CD4-positive, alpha-beta T cell treated with Interleukin-4 for 4 hours (primary cell): ENCODE data around the gene SAE1.

Source experiments
- DNase-seq: peaks from one replicate; pipeline ENCODE4 v3.0.0-alpha.2; 2020

The SAE1 gene

DNA sequence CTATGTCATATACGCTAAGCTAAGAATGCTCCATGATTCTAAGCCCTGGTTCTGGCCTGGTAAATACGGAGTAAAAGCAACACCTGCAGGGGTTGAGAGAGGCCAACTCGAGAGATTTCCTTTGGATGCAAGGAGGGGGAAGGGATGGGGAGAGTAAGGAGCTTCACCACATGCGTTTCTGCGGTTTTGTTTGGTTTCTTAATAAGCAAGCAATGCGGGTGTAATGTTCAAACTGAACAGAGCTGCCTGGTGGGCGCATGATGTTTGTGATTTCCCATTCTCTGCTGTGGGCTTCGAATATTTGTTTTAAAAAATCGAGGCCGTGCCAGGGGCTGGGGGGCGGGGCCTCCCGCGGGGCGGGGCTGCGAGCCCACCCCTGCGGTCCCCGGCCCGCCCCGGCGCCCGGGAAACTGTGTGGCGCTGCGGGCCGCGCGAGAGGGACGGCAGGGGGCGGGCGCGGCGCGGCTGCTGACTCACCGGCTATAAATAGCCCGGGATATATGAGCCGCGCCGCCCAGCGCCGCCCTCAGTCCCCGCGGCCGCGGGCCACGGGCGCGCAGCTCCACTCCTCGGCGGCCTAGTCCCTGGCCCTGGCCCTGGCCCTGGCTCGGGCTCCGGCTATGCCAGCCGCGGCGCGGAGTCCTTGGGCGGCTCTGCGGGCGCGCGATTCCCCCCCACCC, 95.3 kb downstream of the SAE1 start:
- DNase-seq = peak; percentile 86

DNA sequence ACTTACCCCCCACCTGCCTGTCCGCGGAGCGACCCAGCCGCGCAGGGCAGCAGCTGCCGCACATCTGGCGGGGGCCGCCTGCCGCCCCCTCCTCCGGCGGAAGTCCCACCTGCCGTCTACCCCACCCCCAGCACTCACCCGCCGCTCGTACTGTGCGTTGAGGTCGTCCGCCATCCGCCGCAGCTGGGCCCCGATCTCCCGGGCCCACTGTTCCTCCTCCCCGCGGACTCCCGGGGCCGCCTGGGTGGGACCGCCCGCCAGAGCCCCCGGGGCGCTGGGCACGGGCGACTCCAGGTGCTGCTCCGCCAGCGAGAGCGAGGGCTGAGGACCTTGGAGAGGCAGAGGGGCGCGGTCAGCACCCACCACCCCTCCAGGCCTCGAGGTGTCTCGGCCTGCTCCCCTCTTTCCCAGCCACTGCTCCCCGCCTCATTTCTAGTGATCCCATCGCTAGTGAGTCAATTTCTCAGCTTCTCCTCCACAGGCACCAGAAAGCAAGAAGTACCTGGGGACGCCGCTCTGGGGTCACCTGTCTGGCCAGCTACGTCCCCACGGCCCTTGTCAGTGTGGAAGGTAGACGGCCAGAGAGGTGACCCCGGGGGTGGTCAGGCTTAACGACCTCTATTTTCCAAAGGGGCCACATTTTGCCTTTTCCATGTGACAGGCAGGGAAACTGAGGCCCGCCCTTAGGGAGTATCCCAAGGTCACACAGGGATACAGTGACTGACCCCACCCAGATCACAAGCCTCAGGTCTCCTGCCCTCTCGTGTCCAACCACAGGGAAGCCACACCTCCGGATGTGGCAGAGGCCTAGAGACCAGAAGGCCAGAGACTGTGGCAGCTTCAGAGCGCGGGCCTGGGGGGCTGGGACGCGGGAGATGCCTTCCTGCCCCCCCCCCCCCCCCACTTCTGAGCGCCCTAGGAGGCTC, 96.1 kb downstream of the SAE1 start:
- peak; percentile 61 for DNase-seq

DNA sequence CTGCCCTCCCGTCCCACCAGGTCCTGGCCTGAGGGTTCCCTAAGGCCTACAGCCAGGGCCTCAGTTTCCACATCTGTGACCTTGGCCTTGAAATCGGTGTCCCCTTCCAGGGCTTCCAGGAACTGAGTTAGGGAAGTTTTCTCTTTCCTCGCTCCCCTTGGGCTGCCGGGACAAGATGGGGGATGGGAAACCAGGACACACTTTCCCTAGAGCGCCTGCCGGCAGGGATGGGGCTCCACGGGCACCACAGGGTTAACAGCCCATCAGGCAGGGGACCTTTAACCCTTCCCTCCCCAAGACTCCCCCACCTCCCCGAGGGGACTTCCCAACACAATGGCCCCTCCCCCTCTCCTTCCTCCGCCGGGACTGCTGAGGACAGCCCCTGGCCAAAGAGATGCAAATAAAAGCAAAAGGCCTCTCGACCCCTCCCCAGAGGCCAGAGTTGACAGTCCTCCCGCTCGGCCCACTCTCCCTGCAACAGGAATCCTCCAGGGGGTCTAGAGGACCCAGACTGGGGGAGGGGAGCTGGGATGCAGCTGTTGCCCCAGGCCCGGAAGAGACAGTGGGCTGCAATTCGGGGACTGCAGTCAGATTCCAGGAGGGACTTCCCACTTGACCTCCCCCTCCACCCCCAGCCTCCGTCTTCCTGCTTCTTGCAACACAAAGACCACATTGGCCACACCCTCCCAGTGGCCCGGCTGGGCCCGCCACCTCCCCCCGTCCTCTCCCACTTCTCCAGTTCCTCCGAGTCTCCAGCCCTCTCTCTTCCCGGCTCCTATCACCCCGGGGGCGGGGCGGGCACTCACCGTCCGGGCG, 96.9 kb downstream of the SAE1 start:
- DNase-seq = peak; percentile 51

DNA sequence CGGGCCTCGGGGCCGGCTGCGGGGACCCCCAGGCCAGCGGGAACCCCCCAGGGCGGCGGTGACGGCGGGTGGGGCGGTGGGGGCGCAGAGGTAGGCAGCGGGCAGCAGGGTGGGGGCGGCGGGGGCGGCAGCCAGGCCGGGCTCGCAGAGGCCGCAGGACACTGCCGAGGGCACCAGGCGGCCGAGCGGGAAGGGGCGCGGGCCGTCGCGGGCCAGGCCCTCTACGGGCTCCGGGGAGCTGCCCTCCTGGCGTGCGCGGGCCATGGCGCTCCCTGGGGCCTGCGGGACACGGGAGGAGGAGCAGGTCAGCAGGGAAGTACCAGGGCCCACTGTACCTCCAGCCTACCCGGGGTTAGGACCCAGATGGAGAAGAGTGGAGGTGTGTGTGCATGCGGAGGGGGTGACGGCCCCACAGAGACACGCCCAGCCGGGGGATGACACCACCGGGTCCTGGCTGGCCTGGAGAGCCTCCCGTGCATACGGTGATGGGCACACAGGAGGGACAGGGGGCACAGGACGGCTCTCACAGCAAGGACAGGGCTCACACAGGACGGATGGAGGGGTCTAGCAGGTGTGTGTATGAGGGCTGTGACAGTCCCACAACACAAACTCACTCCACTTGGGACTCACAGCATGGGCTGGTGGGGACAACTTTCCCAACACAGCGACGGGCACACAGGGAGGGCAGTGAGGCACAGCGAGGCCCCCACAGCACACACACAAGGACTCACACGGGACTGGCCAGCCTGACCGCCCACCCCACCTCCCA, 97.7 kb downstream of the SAE1 start:
- peak; percentile 45 for DNase-seq

DNA sequence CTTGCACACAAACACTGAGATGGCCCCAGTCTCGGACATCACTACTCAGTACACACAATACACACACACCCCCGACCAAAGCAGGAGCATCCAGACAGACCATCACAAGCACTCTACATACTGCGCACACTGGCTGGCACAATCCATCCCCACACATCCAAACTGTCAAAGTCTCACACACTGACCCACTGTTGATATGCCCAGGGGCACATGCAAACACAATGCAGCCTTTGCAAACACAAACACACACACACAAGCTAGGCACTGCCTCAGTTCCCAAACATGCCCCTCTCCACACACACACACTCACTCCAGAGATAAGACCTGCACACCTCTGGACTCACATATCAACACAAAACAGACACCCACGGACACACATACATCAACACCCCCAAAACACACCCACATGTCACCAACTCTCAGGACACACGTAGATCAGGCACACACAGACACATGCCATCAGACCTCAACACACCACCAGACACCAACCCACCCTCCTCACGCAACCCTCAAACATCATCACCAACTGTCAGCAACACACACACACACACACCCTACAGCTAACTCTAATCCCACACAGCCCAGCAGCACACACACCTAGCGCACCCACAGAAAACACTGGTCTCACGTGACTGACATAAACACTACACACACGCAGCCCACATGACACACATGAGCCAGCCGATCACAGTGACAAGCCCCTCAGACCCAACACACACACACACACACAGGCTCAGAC, 98.5 kb downstream of the SAE1 start:
- peak; percentile 71 for DNase-seq

DNA sequence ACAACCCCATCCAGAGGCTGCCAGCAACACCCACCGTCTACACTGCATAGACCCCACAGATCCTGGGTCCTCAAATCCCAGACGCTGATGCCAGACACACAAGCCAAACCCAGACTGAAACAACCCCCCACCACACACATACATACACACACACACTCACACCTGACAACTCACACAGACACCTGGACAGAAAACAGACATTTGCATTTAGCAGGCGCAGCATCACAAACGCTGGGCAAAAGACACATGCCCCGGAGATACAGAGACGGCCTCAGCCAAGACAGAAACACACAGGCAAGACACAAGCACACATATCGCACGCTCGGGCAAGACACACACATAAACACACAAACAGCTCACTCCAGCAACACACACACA, 99.0 kb downstream of the SAE1 start:
- DNase-seq = peak; percentile 21

DNA sequence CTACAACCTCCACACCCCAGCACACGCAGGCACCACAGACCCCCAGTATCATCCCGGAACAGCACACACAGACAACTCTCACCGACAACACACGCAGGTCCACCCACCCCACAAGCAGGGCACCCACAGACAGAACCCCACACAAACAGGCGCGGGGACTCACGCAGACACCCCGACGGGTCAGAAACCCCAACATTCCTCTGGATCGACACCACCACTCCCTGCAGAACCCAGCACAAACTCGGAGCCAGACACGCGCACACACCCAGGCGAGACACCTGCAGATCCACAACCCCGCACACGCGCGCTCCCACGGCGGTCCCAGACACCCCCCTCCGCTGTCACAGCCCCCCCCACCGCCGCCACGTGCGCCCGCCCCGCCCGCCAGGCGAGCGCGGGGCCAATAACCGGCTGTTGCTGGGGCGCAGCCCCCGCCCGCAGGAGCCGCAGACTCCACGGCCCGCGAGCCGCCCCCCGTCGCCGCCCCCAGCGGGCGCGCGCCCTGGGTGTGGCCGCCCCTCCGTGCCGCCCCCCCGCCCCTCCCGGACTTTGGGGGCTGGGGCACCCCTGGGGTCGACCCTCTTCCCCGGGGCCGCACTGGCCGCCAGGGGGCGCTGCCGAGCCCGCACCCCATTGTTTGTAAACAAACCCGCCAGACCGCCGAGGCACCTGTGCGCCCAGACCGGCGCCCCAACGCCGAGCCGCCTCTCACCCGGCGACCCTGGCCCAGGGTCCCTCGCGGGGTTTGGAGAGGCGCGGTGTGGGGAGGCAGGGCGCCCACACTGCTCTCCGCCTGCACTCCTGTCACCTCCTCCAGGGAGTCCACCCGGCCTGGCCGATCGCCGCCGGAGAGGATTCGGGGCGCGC, 99.7 kb downstream of the SAE1 start:
- peak; percentile 79 for DNase-seq

DNA sequence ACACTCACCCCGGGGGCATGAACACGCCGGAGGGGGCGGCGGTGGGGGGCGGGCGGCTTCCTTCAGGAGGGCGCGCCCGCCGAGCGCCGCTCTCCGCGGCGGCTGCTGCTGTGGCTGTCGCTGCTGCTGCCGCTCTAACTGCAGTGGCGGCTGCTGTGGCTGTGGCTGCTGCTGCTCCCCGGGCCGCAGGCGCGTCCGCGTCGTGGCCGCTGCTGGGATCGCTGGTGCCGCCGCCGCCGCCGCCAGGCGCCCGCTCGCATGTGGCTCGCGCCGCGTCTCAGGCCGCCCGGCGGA, 100.2 kb downstream of the SAE1 start, which contains the start of gene BBC3:
Gene BBC3, minus strand, starts transcription at position 279 of the 294 bp plus-strand sequence. CDS start 2,768 bp downstream, outside the sequence.
- DNase-seq = no peak

DNA sequence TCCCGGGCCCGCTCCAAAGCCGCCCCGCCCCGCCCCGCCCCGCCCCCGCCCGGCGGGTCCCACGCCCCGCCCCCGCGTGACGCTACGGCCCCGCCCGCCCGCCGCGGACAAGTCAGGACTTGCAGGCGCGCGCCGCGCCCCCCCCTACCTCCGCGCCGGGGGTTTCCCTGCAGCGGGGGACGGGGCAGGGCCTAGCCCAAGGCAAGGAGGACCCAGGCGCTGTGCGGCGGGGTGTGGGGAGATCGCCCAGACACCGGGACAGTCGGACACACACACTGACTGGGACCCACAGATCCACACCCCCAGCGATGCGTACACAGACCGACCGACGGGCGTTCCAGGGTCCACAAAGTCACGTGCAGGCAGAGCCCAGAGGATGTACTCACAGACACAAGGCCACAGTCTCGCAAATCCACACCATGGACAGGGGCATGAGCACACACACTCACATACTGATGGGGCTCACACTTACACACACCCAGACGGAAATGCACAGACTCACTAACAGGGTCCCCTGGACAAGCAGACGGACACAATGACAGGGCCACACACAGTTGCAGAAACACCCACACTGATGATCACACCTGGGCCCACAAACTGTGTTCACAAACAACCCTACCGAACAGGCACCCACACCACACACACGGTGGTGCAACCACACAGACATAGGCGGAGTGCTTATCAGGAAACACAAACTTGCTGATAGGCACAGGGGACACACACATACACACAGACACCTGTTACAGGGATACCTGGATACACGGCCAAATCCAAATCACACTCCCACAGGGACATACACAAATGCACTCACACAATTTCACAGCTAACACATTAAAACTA, 100.8 kb downstream of the SAE1 start:
- peak; percentile 92 for DNase-seq

DNA sequence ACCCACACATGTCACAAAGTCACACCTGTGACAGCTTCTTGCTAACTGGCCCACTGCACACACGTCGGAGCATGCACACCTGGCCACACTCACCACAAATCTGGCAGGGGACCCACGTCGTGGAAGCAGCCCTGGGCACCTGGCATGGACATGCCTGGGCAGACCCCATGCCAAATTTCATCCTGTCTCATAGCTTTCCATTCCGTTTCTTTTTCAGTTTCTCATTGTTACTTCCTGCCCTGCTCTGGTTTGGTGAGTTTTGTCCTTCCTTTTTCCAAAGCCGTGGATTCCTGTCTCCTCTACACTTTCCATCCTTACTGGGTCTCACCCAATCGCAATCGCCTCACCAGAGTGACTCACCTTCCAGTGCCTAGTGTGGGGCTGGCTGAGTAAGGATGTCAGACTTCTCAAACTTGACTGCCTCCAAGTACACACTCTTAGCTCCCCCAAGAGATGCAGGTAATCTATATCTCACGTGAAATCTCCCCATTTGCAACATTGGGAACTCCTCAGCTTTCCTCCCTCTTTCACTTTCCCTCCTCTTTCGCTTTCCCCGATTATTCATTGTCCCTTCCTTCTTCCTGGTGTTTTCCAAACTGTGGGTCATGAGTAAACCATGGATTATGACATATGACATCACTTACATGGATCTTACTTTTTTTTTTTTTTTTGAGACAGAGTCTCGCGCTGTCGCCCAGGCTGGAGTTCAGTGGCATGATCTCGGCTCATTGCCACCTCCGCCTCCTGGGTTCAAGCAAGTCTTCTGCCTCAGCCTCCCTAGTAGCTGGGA, 102.0 kb downstream of the SAE1 start:
- peak; percentile 29 for DNase-seq

DNA sequence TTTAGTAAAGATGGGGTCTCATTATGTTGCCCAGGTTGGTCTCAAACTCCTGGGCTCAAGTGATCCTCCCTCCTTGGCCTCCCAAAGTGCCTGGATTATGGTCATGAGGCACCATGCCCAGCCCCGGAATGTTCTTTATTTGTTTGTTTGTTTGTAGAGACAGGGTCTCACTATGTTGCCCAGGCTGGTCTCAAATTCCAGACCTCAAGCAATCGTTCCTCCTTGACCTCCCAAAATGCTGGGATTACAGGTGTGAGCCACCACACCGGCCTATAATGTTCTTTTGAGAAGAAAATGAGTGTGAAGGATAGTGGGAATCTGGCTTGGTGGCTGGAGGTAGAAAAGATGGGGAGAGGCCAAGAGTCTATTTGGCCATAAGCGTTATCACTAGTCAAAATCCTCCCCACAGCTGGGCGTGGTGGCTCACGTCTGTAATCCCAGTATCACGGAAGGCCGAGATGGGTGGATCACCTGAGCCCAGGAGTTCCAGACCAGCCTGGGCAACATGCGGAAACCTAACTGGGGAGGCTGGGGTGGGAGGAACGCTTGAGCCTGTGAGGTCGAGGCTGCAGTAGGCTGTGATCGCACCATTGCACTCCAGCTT, 105.5 kb downstream of the SAE1 start:
- no peak for DNase-seq

DNA sequence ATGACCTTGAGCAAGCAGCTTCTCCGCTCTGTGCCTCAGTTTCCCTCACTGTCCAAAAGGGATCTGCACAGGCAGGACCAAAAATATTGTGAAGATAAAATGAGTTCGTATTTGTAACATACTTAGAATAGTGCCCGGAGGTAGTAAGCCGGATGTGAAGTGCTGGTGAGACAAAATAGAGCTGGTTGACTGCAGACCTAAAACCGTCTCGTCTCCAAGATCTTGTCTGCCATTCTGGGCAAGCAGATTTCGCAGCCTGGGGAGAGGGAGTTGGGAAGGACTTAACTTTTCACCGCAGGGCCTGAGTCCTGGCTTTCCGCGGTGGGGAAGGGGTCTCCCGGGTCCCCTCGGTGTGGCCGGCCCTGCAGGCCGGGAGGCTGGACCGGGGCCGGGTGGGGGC, 108.5 kb downstream of the SAE1 start:
- no peak for DNase-seq

DNA sequence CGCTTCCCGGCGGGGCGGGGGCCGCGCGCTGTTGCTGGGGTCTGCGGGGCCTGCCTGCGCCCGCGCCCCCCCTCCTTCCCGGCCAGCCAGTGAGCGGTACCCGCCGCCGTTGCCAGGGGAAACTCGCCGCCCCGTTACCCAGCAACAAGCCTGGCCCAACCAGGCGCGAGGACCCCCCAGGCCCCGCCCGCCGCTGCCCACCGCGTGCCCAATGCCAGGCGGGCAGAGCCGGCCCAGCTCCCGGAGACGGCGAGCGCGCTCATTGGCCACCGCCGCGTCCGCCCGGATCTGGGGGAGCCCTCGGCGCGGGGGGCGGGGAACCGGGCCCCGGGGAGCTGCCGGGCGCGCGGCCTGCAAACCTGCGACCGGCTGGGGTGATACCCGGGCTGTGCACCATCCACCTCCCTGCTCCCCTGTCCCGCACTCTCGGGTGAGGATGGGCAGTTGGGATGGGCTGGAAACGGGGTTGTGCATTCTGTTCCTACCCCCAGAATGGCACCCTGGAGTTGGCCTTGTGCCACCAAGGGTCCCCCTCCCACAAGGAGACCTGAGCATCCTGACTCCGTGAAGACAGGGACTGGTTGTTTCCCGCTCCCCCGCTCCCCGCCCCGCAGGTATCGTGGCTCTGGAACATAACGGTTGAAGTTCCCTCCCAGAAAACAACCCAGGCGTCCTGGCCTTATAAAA, 109.1 kb downstream of the SAE1 start:
- peak; percentile 71 for DNase-seq

DNA sequence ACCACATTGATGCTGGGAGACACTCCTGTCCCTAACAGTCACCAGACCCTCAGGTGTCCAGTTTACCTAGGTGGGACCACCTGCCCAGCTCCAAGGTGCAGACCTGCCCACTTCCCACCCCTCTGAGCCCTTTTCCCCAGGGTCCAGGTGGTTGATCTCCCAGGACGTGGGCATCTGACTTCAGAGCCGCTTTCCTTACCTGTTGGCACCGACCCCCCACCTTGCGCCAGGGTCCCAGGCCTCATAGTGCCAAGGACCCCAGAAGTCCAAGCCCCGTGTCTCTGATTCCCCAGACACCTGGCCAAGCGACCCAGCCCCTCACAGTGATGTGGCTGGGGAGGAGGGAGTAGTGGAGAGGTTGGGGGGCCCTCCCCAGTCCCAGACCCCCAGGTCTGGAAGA, 109.9 kb downstream of the SAE1 start:
- DNase-seq = no peak

DNA sequence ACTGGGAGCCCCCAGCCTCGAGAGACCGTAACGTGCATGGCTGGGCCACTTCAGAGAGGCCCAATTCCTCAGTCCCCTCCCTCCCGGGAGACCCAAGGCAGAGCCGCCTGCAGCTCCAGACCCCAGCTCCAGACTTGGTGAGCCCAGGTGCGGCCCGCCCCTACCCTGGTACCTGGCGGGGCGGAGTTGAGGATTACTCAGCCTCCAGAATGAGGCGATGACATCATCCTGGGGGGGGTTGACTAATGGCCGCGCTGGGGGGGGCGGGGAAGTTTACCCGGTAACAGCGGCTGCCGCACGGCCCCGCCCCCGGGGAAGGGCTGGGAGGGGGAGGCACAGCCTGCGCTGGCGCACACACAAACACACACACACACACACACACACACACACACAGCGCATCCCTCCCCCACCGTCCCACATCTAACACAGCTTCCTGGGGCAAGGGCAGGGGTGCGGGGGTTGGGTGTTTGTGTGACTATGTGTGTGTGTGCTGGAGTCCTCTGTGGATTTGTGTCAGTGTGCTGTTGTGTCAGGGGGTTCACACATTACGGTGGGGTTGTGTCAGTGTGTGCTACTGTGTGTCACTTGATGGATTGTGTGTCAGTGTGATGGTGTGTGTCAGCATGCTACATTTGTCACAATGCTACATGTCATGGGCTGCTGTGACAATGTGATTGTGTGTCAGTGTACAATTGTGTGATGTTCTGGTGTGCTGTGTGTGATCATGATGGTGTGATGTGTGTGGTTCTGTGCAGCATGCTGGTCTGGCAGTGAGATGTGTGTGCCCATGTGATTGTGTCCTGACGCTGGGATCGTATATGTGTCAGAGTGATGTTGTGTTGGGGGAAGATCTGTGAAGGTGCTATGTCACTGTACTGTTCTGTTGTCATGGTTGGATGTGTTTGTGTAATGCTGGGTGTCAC, 110.6 kb downstream of the SAE1 start:
- peak; percentile 90 for DNase-seq

DNA sequence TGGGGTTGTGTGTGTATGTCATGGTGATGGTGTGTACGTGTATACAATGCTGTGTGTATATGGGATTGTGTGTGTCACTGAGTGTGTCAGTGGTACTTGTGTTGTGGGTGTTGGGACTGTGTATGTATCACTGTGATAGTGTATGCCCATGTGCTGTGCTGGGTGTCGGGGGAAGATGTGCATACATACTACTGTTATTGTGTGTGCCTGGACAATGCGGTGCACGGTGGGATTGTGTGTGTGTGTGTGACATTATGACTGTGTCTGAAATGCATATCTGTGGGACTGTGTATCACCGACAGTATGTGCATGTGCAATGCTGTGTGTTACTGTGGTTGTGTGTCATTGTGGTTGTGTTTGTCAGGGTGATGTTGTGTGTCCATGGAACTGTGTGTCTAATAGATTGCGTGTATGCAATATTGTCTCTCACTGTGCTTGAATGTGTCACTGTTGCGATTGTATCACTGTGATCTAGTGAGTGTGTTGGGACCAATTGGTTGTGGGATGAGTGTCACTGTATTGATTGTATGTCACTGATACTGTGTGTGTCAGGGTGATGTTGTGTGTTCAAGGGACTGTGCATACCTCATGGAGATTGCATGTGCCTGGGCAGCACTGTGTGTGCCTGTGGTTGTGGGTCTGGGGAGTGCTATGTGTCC, 111.4 kb downstream of the SAE1 start:
- no peak for DNase-seq
